Lower leg skin (tissue), 4 donors: ENCODE data around the gene LGR4. TPM values are rescaled to one million over a fixed set of nuclear protein-coding genes. Genes with fewer than 3 reads are reported as not detected.

Source experiments
- DNase-seq, 2 donors: peaks; one replicate each; pipeline ENCODE4 v3.0.0-alpha.2; 2019; ENCODE audit warnings: low spot score in 2 of 2
- H3K4me3 ChIP-seq: fragments of 200-600 bp; sonication (generic); 2 replicates; pipeline ENCODE4 v1.5.1; 2017; ENCODE audit warnings: mild to moderate bottlenecking, low read depth; ENCODE audit not compliant: poor library complexity, severe bottlenecking
- CTCF ChIP-seq, 3 donors: fragments of 450-650 bp; IDR thresholded peaks; one replicate each; pipeline ENCODE4 v1.5.1; 2016; ENCODE audit warnings: antibody characterized with exemption in 3 of 3, mild to moderate bottlenecking in 3 of 3, moderate library complexity in 2 of 3
- POLR2A ChIP-seq, 2 donors: fragments of 450-650 bp; IDR thresholded peaks; one replicate each; pipeline ENCODE4 v1.6.1; 2016 to 2017; ENCODE audit warnings: antibody characterized with exemption in 2 of 2, mild to moderate bottlenecking in 1 of 2, moderate library complexity in 1 of 2
- WGBS, 2 donors: methylation state at CpG; one replicate each; pipeline ENCODE4 v1.1.5; 2018; 5-methylcytosine and 5-hydroxymethylcytosine counted together
- intact Hi-C: fragments of 100-400 bp; cut with DNase I; formaldehyde crosslinking; loops from one replicate; pipeline ENCODE4 v1.15.0; 2023; ENCODE audit warnings: low total_unique reads
- total RNA-seq, 4 donors: library from RNA; depleted of rRNA; stranded (reverse); fragments of >200 nt; gene quantifications; one replicate each; pipeline ENCODE4 v1.1.0, GENCODE V29; 2016

LGR4 gene
- total RNA-seq, 4 donors from 2014 or later, result 32.0 to 70.2 (median 50.4) TPM

GRCh38 chr11:27431808-27432207 lies 40.8 kb downstream of the LGR4 start:
- no peak overlapping the region for H3K4me3 ChIP-seq
- no peak for DNase-seq
- intact Hi-C loops, result no loop called here
- TF ChIP-seq CTCF (IDR thresholded peaks at IDR 0.05) (no peak), POLR2A (IDR thresholded peaks at IDR 0.05) (no peak)
- WGBS, 2 donors, result 88 to 95% methylated on average over 2 of the region's 2 CpGs

- TF ChIP-seq POLR2A (IDR thresholded peaks at IDR 0.05) (no peak), CTCF (IDR thresholded peaks at IDR 0.05) (no peak)
- 24 to 32% methylated on average over 5 of the region's 5 CpGs for WGBS, 2 donors
- no peak overlapping the region for H3K4me3 ChIP-seq
- intact Hi-C loops, result no loop called here
- no peak for DNase-seq
Measured at GRCh38 chr11:27429761-27430393, 42.7 kb downstream of the LGR4 start.

DNA sequence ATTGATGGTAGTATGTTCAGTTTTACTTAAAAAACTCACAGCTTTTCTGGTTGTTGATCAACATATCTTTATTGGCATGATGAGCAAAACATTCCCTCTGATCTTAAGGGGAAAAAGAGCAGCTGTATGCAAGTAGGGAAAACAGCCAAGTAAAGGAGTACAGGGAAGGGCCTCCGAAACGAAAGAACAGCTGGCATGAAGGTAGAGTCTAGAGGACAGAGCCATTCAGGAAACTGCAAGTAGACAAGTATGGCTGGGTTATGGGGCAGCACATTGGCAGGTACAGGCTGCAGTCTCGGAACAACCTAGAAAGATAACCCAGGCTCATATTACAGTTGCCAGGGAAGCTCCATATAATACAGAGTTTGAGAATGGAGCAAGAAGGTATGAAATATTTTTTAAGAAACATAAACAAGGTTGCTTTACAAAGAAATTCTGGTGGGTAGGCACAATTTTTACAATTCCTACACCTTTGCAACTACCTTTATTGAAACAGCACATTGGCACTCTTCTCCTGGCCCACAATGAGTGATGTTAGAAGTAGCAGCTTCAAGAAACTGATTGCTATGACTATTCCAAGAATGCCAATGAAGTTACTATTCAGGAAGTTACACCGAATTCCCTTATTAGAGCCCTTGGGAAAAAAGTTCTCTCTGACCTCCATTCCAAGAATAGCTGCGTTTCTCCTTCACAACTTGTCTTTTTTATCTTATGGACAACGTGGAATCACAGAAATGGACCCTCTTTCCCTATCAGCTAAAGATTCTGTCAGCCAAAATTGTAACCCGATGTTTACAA lies 45.2 kb downstream of the LGR4 start:
- 52 to 58% methylated on average over 7 of the region's 7 CpGs for WGBS, 2 donors
- H3K4me3 ChIP-seq, result no peak overlapping the region
- intact Hi-C loops, result no loop called here
- DNase-seq, result no peak
- TF ChIP-seq POLR2A (IDR thresholded peaks at IDR 0.05) (no peak), CTCF (IDR thresholded peaks at IDR 0.05) (no peak)

GRCh38 chr11:27425814-27426213 lies 46.8 kb downstream of the LGR4 start:
- DNase-seq, result no peak

GRCh38 chr11:27423125-27423524 lies 49.5 kb downstream of the LGR4 start:
- no peak overlapping the region for H3K4me3 ChIP-seq
- TF ChIP-seq POLR2A (IDR thresholded peaks at IDR 0.05) (no peak), CTCF (IDR thresholded peaks at IDR 0.05) (no peak)
- peak; percentile 50 to 94 for DNase-seq
- intact Hi-C loops, result no loop called here
- 46 to 56% methylated on average over 4 of the region's 4 CpGs for WGBS, 2 donors

More at GRCh38 chr11:27425814-27426213, 46.8 kb downstream of the LGR4 start:
- WGBS, 2 donors, result 77 to 82% methylated on average over 2 of the region's 2 CpGs
- no peak for TF ChIP-seq POLR2A (IDR thresholded peaks at IDR 0.05)
- no peak for TF ChIP-seq CTCF (IDR thresholded peaks at IDR 0.05)
- intact Hi-C loops, result no loop called here
- no peak overlapping the region for H3K4me3 ChIP-seq
